Trophoblast cell (in vitro differentiated cells and primary cell): Measurements from ENCODE around the gene RCOR1.
A peak's percentile ranks its signal among the peaks of the same experiment; 100 is the strongest.

Source experiments
- DNase-seq, 2 donors: peaks; one replicate each; pipeline ENCODE4 v3.0.0-alpha.2; 2016
- H2AFZ ChIP-seq: 2 replicates; pipeline ENCODE4 v1.6.1; 2013; ENCODE audit warnings: low read length, moderate library complexity, mild to moderate bottlenecking; ENCODE audit not compliant: insufficient read depth, poor library complexity
- H2AK5ac ChIP-seq: 2 replicates; pipeline ENCODE4 v1.6.1; 2013; ENCODE audit warnings: mild to moderate bottlenecking, low read length
- H2BK120ac ChIP-seq: 2 replicates; pipeline ENCODE4 v1.6.1; 2013; ENCODE audit warnings: low read length, mild to moderate bottlenecking, moderate library complexity; ENCODE audit not compliant: insufficient read depth, poor library complexity
- H2BK12ac ChIP-seq: 2 replicates; pipeline ENCODE4 v1.6.1; 2013; ENCODE audit warnings: mild to moderate bottlenecking, low read length, moderate library complexity
- H2BK5ac ChIP-seq: 2 replicates; pipeline ENCODE4 v1.6.1; 2013; ENCODE audit warnings: low read length, low read depth, moderate library complexity, mild to moderate bottlenecking; ENCODE audit not compliant: poor library complexity
- H3K14ac ChIP-seq: 2 replicates; pipeline ENCODE4 v1.6.1; 2013; ENCODE audit warnings: mild to moderate bottlenecking, low read length
- H3K18ac ChIP-seq: 2 replicates; pipeline ENCODE4 v1.6.1; 2013; ENCODE audit warnings: mild to moderate bottlenecking, low read length
- H3K23ac ChIP-seq: 2 replicates; pipeline ENCODE4 v1.6.1; 2013; ENCODE audit warnings: low read length
- H3K27ac ChIP-seq: 2 replicates; pipeline ENCODE4 v1.5.1; 2013; ENCODE audit warnings: low read depth, mild to moderate bottlenecking, inconsistent platforms, low read length, moderate library complexity
- H3K27me3 ChIP-seq: 2 replicates; pipeline ENCODE4 v1.6.1; 2013; ENCODE audit warnings: inconsistent platforms, mild to moderate bottlenecking, low read length, moderate library complexity; ENCODE audit not compliant: insufficient read depth
- H3K36me3 ChIP-seq, 2 experiments: 1 replicate in 1 of 2; 2 replicates in 1 of 2; pipeline ENCODE4 v1.6.1; 2013; ENCODE audit warnings: low read length in 2 of 2, mild to moderate bottlenecking in 2 of 2, moderate library complexity in 1 of 2; ENCODE audit not compliant: insufficient read depth in 2 of 2, control insufficient read depth in 1 of 2
- H3K4ac ChIP-seq: 2 replicates; pipeline ENCODE4 v1.6.1; 2013; ENCODE audit warnings: low read depth, mild to moderate bottlenecking, low read length, moderate library complexity
- H3K4me1 ChIP-seq, 2 experiments: 1 replicate in 1 of 2; 2 replicates in 1 of 2; pipeline ENCODE4 v1.6.1; 2013; ENCODE audit warnings: low read length in 2 of 2, mild to moderate bottlenecking in 2 of 2, moderate library complexity in 1 of 2; ENCODE audit not compliant: insufficient read depth in 2 of 2, control insufficient read depth in 1 of 2
- H3K4me2 ChIP-seq: 2 replicates; pipeline ENCODE4 v1.6.1; 2013; ENCODE audit warnings: inconsistent platforms, mild to moderate bottlenecking, low read length, moderate library complexity
- H3K4me3 ChIP-seq: 2 replicates; pipeline ENCODE4 v1.5.1; 2013; ENCODE audit warnings: mild to moderate bottlenecking, low read depth, low read length, inconsistent platforms
- H3K79me1 ChIP-seq: one replicate; pipeline ENCODE4 v1.6.1; 2013; ENCODE audit warnings: low read length
- H3K79me2 ChIP-seq: 2 replicates; pipeline ENCODE4 v1.6.1; 2013; ENCODE audit warnings: low read length, mild to moderate bottlenecking; ENCODE audit not compliant: control insufficient read depth, insufficient read depth, poor library complexity
- H3K9ac ChIP-seq: 2 replicates; pipeline ENCODE4 v1.6.1; 2013; ENCODE audit warnings: mild to moderate bottlenecking, low read length
- H3K9me3 ChIP-seq: 2 replicates; pipeline ENCODE4 v1.6.1; 2013; ENCODE audit warnings: low read depth, mild to moderate bottlenecking, control low read depth, inconsistent platforms, low read length; ENCODE audit not compliant: insufficient read depth
- H4K12ac ChIP-seq: 2 replicates; pipeline ENCODE4 v1.6.1; 2013; ENCODE audit warnings: low read depth, mild to moderate bottlenecking, low read length, moderate library complexity
- H4K8ac ChIP-seq: 2 replicates; pipeline ENCODE4 v1.6.1; 2013; ENCODE audit warnings: low read depth, mild to moderate bottlenecking, low read length, moderate library complexity
- H4K91ac ChIP-seq: one replicate; pipeline ENCODE4 v1.6.1; 2013; ENCODE audit warnings: low read depth, mild to moderate bottlenecking, low read length, moderate library complexity
- WGBS: extraction: QIAGEN DNeasy Blood & Tissue Kit; methylation state at CpG from one replicate; pipeline ENCODE4 v1.1.7; 2013; ENCODE audit warnings: missing lambda C conversion rate; ENCODE audit not compliant: insufficient read length, insufficient coverage; ENCODE audit errors: extremely low coverage; 5-methylcytosine and 5-hydroxymethylcytosine counted together

The RCOR1 gene

DNA sequence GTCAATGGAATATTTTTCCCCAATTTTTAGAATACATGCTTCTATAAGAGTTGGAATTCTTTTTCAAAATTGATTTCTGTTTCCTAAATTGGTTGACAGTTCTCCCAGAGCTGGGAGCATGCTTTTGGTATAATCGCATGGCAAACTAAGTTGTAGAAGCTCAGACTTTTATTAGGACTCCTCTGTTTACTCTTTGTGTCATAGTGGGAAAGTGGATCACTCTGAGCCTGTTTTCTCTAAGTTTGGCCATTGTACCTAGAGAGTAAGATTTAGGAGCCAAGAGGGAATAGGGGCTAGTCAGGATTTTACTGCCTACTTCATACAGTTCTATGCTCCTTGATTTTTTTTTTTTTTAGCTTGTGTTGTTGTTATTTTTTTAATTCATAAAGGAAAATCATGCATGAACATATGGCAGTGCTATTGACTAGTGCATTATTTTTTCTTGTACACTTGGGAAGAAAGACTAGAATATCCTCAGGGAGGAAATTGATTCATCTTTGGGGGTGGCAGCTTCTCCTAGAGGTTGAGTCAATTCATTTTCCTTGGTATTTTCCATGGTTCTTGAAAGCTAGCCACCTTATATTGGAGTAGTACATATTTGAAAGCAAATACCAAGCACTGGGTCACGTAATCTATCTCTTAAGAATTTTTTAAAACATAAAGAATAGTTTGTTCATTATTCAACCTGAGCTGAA, 107.1 kb downstream of the RCOR1 start:
- no peak overlapping the region for H4K12ac ChIP-seq
- H3K4ac ChIP-seq = no peak overlapping the region
- no peak overlapping the region for H2AK5ac ChIP-seq
- H3K4me3 ChIP-seq = no peak overlapping the region
- no peak overlapping the region for H2BK120ac ChIP-seq
- no peak overlapping the region for H4K91ac ChIP-seq
- no peak overlapping the region for H3K14ac ChIP-seq
- DNase-seq = no peak
- no peaks in the 10 kb centered on the region for H3K79me2 ChIP-seq
- no peak overlapping the region for H3K18ac ChIP-seq
- H2BK5ac ChIP-seq = no peak overlapping the region
- H3K79me1 ChIP-seq = no peaks in the 10 kb centered on the region
- H3K9me3 ChIP-seq = no peaks in the 10 kb centered on the region
- no peak overlapping the region for H4K8ac ChIP-seq
- H3K36me3 ChIP-seq = peaks cover 11 to 12% of the 10 kb centered on the region in 2 experiments
- no peaks in the 10 kb centered on the region for H3K27me3 ChIP-seq
- H3K4me2 ChIP-seq = no peak overlapping the region
- peaks cover 3 to 7% of the 10 kb centered on the region in 2 experiments for H3K4me1 ChIP-seq
- H3K9ac ChIP-seq = no peak overlapping the region
- H3K23ac ChIP-seq = no peak overlapping the region
- WGBS = no CpG with 5 or more reads among the region's 2 CpGs
- no peak overlapping the region for H2AFZ ChIP-seq
- H2BK12ac ChIP-seq = no peak overlapping the region
- H3K27ac ChIP-seq = no peak overlapping the region

DNA sequence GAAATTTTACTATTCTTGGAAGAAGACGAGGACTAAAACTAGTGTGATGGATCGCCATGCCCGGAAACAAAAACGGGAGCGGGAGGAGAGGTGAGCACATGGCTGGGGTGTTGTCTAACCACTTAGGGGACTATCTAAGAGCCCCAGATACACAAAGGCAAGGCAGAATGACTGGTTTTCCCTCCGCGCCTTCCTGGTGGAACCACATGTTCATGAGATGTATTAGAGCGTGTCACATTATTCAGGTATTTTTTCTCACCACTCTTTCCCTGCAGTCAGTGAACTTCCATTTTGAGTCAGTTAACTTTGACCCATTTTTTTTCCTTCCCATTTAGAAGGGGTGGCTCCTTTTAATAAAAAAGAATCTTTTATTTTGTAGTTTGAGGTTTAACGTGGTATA, 116.0 kb downstream of the RCOR1 start:
- H2AFZ ChIP-seq = no peak overlapping the region
- H3K79me1 ChIP-seq = no peaks in the 10 kb centered on the region
- H3K23ac ChIP-seq = no peak overlapping the region
- no peak overlapping the region for H3K4me3 ChIP-seq
- DNase-seq = no peak
- no peaks in the 10 kb centered on the region for H3K27me3 ChIP-seq
- H3K14ac ChIP-seq = no peak overlapping the region
- H4K91ac ChIP-seq = no peak overlapping the region
- peaks cover 32 to 39% of the 10 kb centered on the region in 2 experiments for H3K36me3 ChIP-seq
- no peak overlapping the region for H3K27ac ChIP-seq
- no peak overlapping the region for H3K4me2 ChIP-seq
- H3K4me1 ChIP-seq = no peaks in the 10 kb centered on the region
- no peak overlapping the region for H2AK5ac ChIP-seq
- no peak overlapping the region for H3K4ac ChIP-seq
- no peak overlapping the region for H4K12ac ChIP-seq
- no peaks in the 10 kb centered on the region for H3K9me3 ChIP-seq
- no peak overlapping the region for H2BK12ac ChIP-seq
- 100% methylated on average over 1 of the region's 9 CpGs for WGBS
- no peak overlapping the region for H2BK120ac ChIP-seq
- no peak overlapping the region for H3K9ac ChIP-seq
- no peak overlapping the region for H3K18ac ChIP-seq
- H2BK5ac ChIP-seq = no peak overlapping the region
- H4K8ac ChIP-seq = no peak overlapping the region
- H3K79me2 ChIP-seq = no peaks in the 10 kb centered on the region

DNA sequence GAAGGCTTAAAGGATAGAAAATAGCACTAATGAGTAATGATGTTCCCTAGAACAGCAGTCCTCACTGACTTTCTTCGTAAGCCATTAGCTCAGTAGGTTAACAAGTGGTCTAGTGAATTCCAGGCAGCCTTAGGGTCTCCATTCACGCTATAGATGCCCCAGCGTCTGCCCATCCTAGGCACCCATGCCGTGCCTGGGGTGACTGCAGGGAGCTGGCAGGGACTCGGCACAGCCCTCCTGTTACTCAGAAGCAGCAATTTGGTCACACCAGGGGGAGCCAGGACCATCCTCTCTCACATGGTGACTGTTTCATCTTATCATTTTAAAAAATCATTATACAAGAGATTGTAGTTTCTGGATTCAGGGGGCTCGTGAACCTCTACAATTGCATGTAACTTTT, 118.8 kb downstream of the RCOR1 start:
- Histone ChIP-seq H4K12ac (no peak overlapping the region), H3K36me3 (peaks cover 18 to 24% of the 10 kb centered on the region in 2 experiments), H4K8ac (no peak overlapping the region), H3K4me1 (no peaks in the 10 kb centered on the region), H2BK120ac (no peak overlapping the region), H3K9me3 (no peaks in the 10 kb centered on the region), H3K27ac (no peak overlapping the region), H3K14ac (no peak overlapping the region), H2BK5ac (no peak overlapping the region), H4K91ac (no peak overlapping the region), H3K4ac (no peak overlapping the region), H3K9ac (no peak overlapping the region), H3K79me2 (no peaks in the 10 kb centered on the region), H2AK5ac (no peak overlapping the region), H2AFZ (no peak overlapping the region), H3K4me2 (no peak overlapping the region), H3K4me3 (no peak overlapping the region), H3K27me3 (no peaks in the 10 kb centered on the region), H3K79me1 (no peaks in the 10 kb centered on the region), H2BK12ac (no peak overlapping the region), H3K18ac (no peak overlapping the region), H3K23ac (no peak overlapping the region)
- no CpG with 5 or more reads among the region's 6 CpGs for WGBS
- DNase-seq = no peak

DNA sequence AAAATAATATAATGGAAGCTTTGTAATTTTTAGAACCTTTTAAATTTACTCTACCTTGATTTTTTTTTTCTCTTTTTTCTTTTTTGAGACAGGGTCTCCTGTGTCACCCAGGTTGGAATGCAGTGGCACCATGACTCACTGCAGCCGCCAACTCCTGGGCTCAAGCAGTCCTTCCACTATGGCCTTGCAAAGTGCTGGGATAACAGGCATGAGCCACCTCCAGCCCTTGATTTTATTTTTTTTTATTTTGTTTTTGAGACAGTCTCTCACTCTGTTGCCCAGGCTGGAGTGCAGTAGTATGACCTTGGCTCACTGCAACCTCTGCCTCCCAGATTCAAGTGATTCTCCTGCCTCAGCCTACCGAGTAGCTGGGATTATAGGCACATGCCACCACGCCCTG, 119.5 kb downstream of the RCOR1 start:
- no peak overlapping the region for H4K91ac ChIP-seq
- H3K9me3 ChIP-seq = no peaks in the 10 kb centered on the region
- H2AK5ac ChIP-seq = no peak overlapping the region
- H3K18ac ChIP-seq = no peak overlapping the region
- peak in 1 of 2 donors; percentile 40 for DNase-seq
- H3K4me3 ChIP-seq = no peak overlapping the region
- H3K27me3 ChIP-seq = no peaks in the 10 kb centered on the region
- no peak overlapping the region for H4K8ac ChIP-seq
- no peak overlapping the region for H2BK5ac ChIP-seq
- H3K79me1 ChIP-seq = no peaks in the 10 kb centered on the region
- no peaks in the 10 kb centered on the region for H3K79me2 ChIP-seq
- H2AFZ ChIP-seq = no peak overlapping the region
- H2BK120ac ChIP-seq = no peak overlapping the region
- no peak overlapping the region for H3K4me2 ChIP-seq
- WGBS = no CpG with 5 or more reads among the region's 3 CpGs
- H3K4me1 ChIP-seq = no peaks in the 10 kb centered on the region
- no peak overlapping the region for H3K4ac ChIP-seq
- no peak overlapping the region for H2BK12ac ChIP-seq
- H3K23ac ChIP-seq = no peak overlapping the region
- no peak overlapping the region for H3K9ac ChIP-seq
- H4K12ac ChIP-seq = no peak overlapping the region
- H3K14ac ChIP-seq = no peak overlapping the region
- H3K36me3 ChIP-seq = peaks cover 18 to 22% of the 10 kb centered on the region in 2 experiments
- H3K27ac ChIP-seq = no peak overlapping the region
